ENCODE data around the gene KIF13A.
"Not testable (repeated sequence)": the region's sequence is repeated elsewhere in the genome, so short reads cannot be mapped to it uniquely, and the experiment has no call there.

Gene KIF13A

GRCh38 chr6:17998442-17998841 is 11.0 kb upstream of the KIF13A start:
- DNase-seq (ENCODE audit: low read depth) = peak; percentile 75

GRCh38 chr6:17998003-17998402 is 10.6 kb upstream of the KIF13A start:
- DNase-seq (ENCODE audit: low read depth) = no peak

- no peak for DNase-seq (ENCODE audit: low read depth)
Observed at GRCh38 chr6:17995414-17995813, 8.0 kb upstream of the KIF13A start.

GRCh38 chr6:17994019-17994418 is 6.6 kb upstream of the KIF13A start:
- DNase-seq (ENCODE audit: low read depth) = peak; percentile 51

- no peak for DNase-seq (ENCODE audit: low read depth)
Observed at GRCh38 chr6:17988422-17988944, 1.0 kb upstream of the KIF13A start.

- DNase-seq (ENCODE audit: low read depth) = peak; percentile 71
Observed at GRCh38 chr6:17987697-17988421, 424 bp upstream of the KIF13A start.

GRCh38 chr6:17986656-17987446 is 584 bp downstream of the KIF13A start:
- peak; percentile 70 for DNase-seq (ENCODE audit: low read depth)

- no peak for DNase-seq (ENCODE audit: low read depth)
Observed at GRCh38 chr6:17985934-17986655, 1.3 kb downstream of the KIF13A start.

- DNase-seq (ENCODE audit: low read depth) = peak; percentile 58
Observed at GRCh38 chr6:17984812-17985670, 2.4 kb downstream of the KIF13A start.

GRCh38 chr6:17984399-17984798 is 3.0 kb downstream of the KIF13A start:
- DNase-seq (ENCODE audit: low read depth) = no peak

- no peak for DNase-seq (ENCODE audit: low read depth)
Observed at GRCh38 chr6:17983730-17984129, 3.7 kb downstream of the KIF13A start.

- no peak for DNase-seq (ENCODE audit: low read depth)
Observed at GRCh38 chr6:17980329-17980728, 7.1 kb downstream of the KIF13A start.

- no peak for DNase-seq (ENCODE audit: low read depth)
Observed at GRCh38 chr6:17979479-17979878, 8.0 kb downstream of the KIF13A start.

GRCh38 chr6:17976258-17976657 is 11.2 kb downstream of the KIF13A start:
- DNase-seq (ENCODE audit: low read depth) = not testable (repeated sequence)

- DNase-seq (ENCODE audit: low read depth) = no peak
Observed at GRCh38 chr6:17974570-17975368, 12.7 kb downstream of the KIF13A start.

- no peak for DNase-seq (ENCODE audit: low read depth)
Observed at GRCh38 chr6:17972978-17973622, 14.3 kb downstream of the KIF13A start.

- no peak for DNase-seq (ENCODE audit: low read depth)
Observed at GRCh38 chr6:17972074-17972952, 15.1 kb downstream of the KIF13A start.

- DNase-seq (ENCODE audit: low read depth) = peak; percentile 89
Observed at GRCh38 chr6:17971128-17972073, 16.0 kb downstream of the KIF13A start.

Measured in EH (cell line).